HepG2 (cell line): ENCODE measurements around the gene DDX46. TPM values are rescaled to one million over a fixed set of nuclear protein-coding genes. Genes with fewer than 3 reads are reported as not detected.
A peak's percentile ranks its signal among the peaks of the same experiment; 100 is the strongest.

Experiments used
- ATAC-seq: fragments of 200-7000 bp; cut with Tn5 transposase; 3 replicates; pipeline ENCODE4 v1.9.1; 2020; ENCODE audit warnings: mild to moderate bottlenecking, moderate library complexity
- BruUV-seq: library from RNA; stranded (reverse); fragments of 400-500 nt; replicated peaks from 2 replicates; lab custom pipeline; 2021; lab: Mats Ljungman, UMichigan
- CTCF ChIA-PET: fragments of 300-600 bp; formaldehyde crosslinking; extraction: SDS; loops from one replicate; lab custom pipeline; 2021; ENCODE audit warnings: low total read pairs, inconsistent platforms, low intra/inter-chr PET ratio; lab: Yijun Ruan, JAX
- POLR2A ChIA-PET: fragments of 350-600 bp; sonication (Branson Sonifier 250); formaldehyde crosslinking; loops from one replicate; lab custom pipeline; 2020; ENCODE audit warnings: antibody characterized with exemption, inconsistent platforms; lab: Yijun Ruan, JAX
- DNase-seq: peaks from one replicate; pipeline ENCODE4 v3.0.0-alpha.2; 2015; ENCODE audit warnings: low spot score
- FAIRE-seq: peaks from 3 replicates; lab custom pipeline; 2011; peaks lifted over from hg19 to GRCh38; lab: Jason Lieb, UNC
- H2AFZ ChIP-seq: one replicate; pipeline ENCODE4 v1.6.1; 2011; ENCODE audit warnings: low read length, inconsistent platforms
- H3K27ac ChIP-seq: fragments of 300-600 bp; 3 replicates; pipeline ENCODE4 v1.8.0; 2011; ENCODE audit warnings: mixed run types, mild to moderate bottlenecking, mixed read lengths, low read length, inconsistent platforms; ENCODE audit not compliant: insufficient read depth; ENCODE audit errors: extremely low read length
- H3K27me3 ChIP-seq, 2 experiments: fragments of 200-600 bp in 1 of 2; 2 replicates in 1 of 2; 3 replicates in 1 of 2; pipeline versions ENCODE4 v1.6.0 to v1.8.0; 2011; ENCODE audit warnings: low read length in 2 of 2, mild to moderate bottlenecking in 2 of 2, moderate library complexity in 2 of 2, inconsistent platforms in 1 of 2; ENCODE audit not compliant: insufficient read depth in 2 of 2, control insufficient read depth in 1 of 2
- H3K36me3 ChIP-seq, 2 experiments: fragments of 200-600 bp in 1 of 2; replicated peaks in 1 of 2; 2 replicates in 1 of 2; 3 replicates in 1 of 2; pipeline versions ENCODE4 v1.5.1 to v1.8.0; 2011; ENCODE audit warnings: low read length in 2 of 2, inconsistent platforms in 1 of 2; ENCODE audit not compliant: insufficient read depth in 2 of 2, control insufficient read depth in 1 of 2
- H3K4me1 ChIP-seq: 2 replicates; pipeline ENCODE4 v1.5.1; 2012; ENCODE audit warnings: low read length, inconsistent platforms; ENCODE audit not compliant: insufficient read depth
- H3K4me2 ChIP-seq: 2 replicates; pipeline ENCODE4 v1.6.0; 2011; ENCODE audit warnings: low read depth, low read length, inconsistent platforms
- H3K4me3 ChIP-seq, 3 experiments: fragments of 200-600 bp in 1 of 3; sonication (generic), shearing (Covaris generic) in 1 of 3; replicated peaks in 1 of 3; 2 replicates each; pipeline ENCODE4 v1.5.1; 2011 to 2016; ENCODE audit warnings: low read length in 3 of 3, inconsistent platforms in 2 of 3, low read depth in 2 of 3, mild to moderate bottlenecking in 2 of 3, control low read depth in 1 of 3, mixed read lengths in 1 of 3; ENCODE audit not compliant: insufficient read depth in 1 of 3
- H3K79me2 ChIP-seq: one replicate; pipeline ENCODE4 v1.6.1; 2011; ENCODE audit warnings: low read length, inconsistent platforms; ENCODE audit not compliant: insufficient read depth
- H3K9ac ChIP-seq: 2 replicates; pipeline ENCODE4 v1.6.0; 2011; ENCODE audit warnings: mild to moderate bottlenecking, low read depth, low read length, inconsistent platforms; ENCODE audit not compliant: insufficient read depth
- H3K9me3 ChIP-seq: 2 replicates; pipeline ENCODE4 v1.5.1; 2012; ENCODE audit warnings: mild to moderate bottlenecking, low read length
- H4K20me1 ChIP-seq: 2 replicates; pipeline ENCODE4 v1.6.0; 2011; ENCODE audit warnings: inconsistent platforms, mild to moderate bottlenecking, low read length, moderate library complexity; ENCODE audit not compliant: insufficient read depth
- CEBPB ChIP-seq: IDR thresholded peaks from 2 replicates; pipeline ENCODE4 v1.6.1; 2011; ENCODE audit warnings: low read depth, low read length, improper control_type of control experiment, borderline replicate concordance
- CEBPG ChIP-seq: IDR thresholded peaks from 2 replicates; pipeline ENCODE4 v1.6.1; 2016
- FOXM1 ChIP-seq: sonication (generic); formaldehyde crosslinking; IDR thresholded peaks from 2 replicates; pipeline ENCODE4 v1.5.0; 2020; ENCODE audit warnings: missing genetic modification reagents
- ZMAT3 ChIP-seq: sonication (generic); formaldehyde crosslinking; conservative IDR thresholded peaks from 2 replicates; pipeline ENCODE4 v1.7.0; 2021; ENCODE audit warnings: missing genetic modification reagents
- ZNF326 ChIP-seq: sonication (generic); formaldehyde crosslinking; IDR thresholded peaks from 2 replicates; pipeline ENCODE4 v1.4.0; 2020; ENCODE audit warnings: missing genetic modification reagents, borderline replicate concordance
- ZNF605 ChIP-seq: sonication (generic); formaldehyde crosslinking; IDR thresholded peaks from 2 replicates; pipeline ENCODE4 v1.8.0; 2022; ENCODE audit warnings: mild to moderate bottlenecking, missing genetic modification reagents
- WGBS: methylation state at CpG from one replicate; pipeline ENCODE4 v1.1.6; 2017; ENCODE audit warnings: low lambda C conversion rate; 5-methylcytosine and 5-hydroxymethylcytosine counted together
- in situ Hi-C: cut with HindIII; loops from 2 replicates; pipeline ENCODE4 v1.10.0; 2017; ENCODE audit warnings: low pct_unique_long_range_greater_than_20kb; ENCODE audit not compliant: extremely low pct_ligation_motif_present
- intact Hi-C: fragments of 100-400 bp; cut with micrococcal nuclease; formaldehyde crosslinking; loops from one replicate; pipeline ENCODE4 v1.10.0; 2022; ENCODE audit not compliant: unreplicated experiment
- polyA plus RNA-seq, 8 experiments: library from polyadenylated mRNA; depleted of rRNA in 3 of 8; stranded (reverse) in 7 of 8; unstranded in 1 of 8; fragments of >200 nt; fragmentation: Illumina TruSeq in 4 of 8; extraction: Trizol in 4 of 8; gene quantifications; 2 replicates each; pipeline versions ENCODE4 v1.2.1 to v1.2.3, GENCODE V29; 2011 to 2016; ENCODE audit warnings: low read depth in 4 of 8, missing spikeins in 1 of 8, mixed read lengths in 1 of 8; ENCODE audit not compliant: insufficient read depth in 1 of 8
- total RNA-seq, 5 experiments: library from RNA; depleted of rRNA; stranded (reverse); fragments of >200 nt; fragmentation: Illumina TruSeq; extraction: Trizol; gene quantifications; 2 replicates each; pipeline ENCODE4 v1.2.3, GENCODE V29; 2016; ENCODE audit warnings: low read depth in 1 of 5
- TF ChIP-seq, protein P1 (sequence below), 2 experiments: fragments of 450-650 bp in 1 of 2; sonication (generic) in 1 of 2; formaldehyde crosslinking; IDR thresholded peaks; 2 replicates each; pipeline versions ENCODE4 v1.5.0 to v1.8.0; 2020 to 2022; ENCODE audit warnings: mild to moderate bottlenecking in 1 of 2, missing genetic modification reagents in 1 of 2
- TF ChIP-seq, protein P2 (sequence below): sonication (generic); formaldehyde crosslinking; IDR thresholded peaks from 2 replicates; pipeline ENCODE4 v1.5.0; 2020; ENCODE audit warnings: mild to moderate bottlenecking, missing genetic modification reagents, borderline replicate concordance
- TF ChIP-seq, protein P3 (sequence below): IDR thresholded peaks from 2 replicates; pipeline ENCODE4 v1.6.1; 2012; ENCODE audit warnings: low read length, improper control_type of control experiment
- TF ChIP-seq, protein P4 (sequence below): IDR thresholded peaks from 2 replicates; pipeline ENCODE4 v1.6.1; 2016; ENCODE audit warnings: missing compliant biosample characterization, missing genetic modification reagents, borderline replicate concordance

DDX46 gene
- total and polyA plus RNA-seq, 2 of the 13 experiments (the other 11 are each of a cell fraction or from before 2014, with no cell fraction given), result 27.3 to 59.3 TPM

DNA sequence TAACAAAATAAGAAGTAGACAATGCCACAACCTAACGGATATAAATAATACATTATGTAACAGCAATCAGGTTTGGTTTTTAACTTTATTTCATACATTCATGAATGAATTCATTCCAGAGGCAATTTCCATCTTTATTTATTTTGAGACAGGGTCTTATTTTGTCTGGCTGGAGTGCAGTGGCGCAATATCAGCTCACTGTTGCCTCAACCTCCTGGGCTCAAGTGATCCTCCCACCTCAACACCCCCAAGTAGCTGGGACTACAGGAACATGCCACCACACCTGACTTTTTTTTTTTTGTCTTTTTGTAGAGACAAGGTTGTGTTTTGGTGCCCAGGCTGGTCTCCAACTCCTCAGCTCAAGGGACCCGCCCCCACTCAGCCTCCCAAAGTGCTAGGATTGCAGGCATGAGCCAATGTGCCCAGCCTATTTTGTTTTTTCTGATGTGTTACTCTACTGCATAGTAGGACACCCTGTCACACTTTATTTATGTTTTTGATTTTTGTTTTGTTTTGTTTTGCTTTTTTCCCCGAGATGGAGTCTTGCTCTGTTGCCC, 60.9 kb downstream of the DDX46 start:
- H3K36me3 ChIP-seq, result peaks cover 19 to 71% of the 10 kb centered on the region in 2 experiments; a peak in 4 of 5 replicates
- in situ Hi-C loops, result no loop called here
- no peak overlapping the region for H3K9ac ChIP-seq
- no peak for FAIRE-seq
- H4K20me1 ChIP-seq, result no peaks in the 10 kb centered on the region
- no peak overlapping the region for H3K27ac ChIP-seq
- H3K79me2 ChIP-seq, result no peaks in the 10 kb centered on the region
- H3K4me1 ChIP-seq, result no peaks in the 10 kb centered on the region
- H3K4me3 ChIP-seq, result no peak overlapping the region
- intact Hi-C loops, result no loop called here
- no peak for TF ChIP-seq ZNF605 (CRISPR knock-in tag)
- TF ChIP-seq FOXM1, result no peak
- TF ChIP-seq, protein P1, sequence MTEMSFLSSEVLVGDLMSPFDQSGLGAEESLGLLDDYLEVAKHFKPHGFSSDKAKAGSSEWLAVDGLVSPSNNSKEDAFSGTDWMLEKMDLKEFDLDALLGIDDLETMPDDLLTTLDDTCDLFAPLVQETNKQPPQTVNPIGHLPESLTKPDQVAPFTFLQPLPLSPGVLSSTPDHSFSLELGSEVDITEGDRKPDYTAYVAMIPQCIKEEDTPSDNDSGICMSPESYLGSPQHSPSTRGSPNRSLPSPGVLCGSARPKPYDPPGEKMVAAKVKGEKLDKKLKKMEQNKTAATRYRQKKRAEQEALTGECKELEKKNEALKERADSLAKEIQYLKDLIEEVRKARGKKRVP (CRISPR knock-in tag; IDR thresholded peaks at IDR 0.05), result peak in 1 of 2 experiments; percentile 88; a peak in 2 of 4 replicates
- TF ChIP-seq CEBPB, result peak; percentile 68
- no peak for TF ChIP-seq ZMAT3 (CRISPR knock-in tag)
- TF ChIP-seq, protein P2, sequence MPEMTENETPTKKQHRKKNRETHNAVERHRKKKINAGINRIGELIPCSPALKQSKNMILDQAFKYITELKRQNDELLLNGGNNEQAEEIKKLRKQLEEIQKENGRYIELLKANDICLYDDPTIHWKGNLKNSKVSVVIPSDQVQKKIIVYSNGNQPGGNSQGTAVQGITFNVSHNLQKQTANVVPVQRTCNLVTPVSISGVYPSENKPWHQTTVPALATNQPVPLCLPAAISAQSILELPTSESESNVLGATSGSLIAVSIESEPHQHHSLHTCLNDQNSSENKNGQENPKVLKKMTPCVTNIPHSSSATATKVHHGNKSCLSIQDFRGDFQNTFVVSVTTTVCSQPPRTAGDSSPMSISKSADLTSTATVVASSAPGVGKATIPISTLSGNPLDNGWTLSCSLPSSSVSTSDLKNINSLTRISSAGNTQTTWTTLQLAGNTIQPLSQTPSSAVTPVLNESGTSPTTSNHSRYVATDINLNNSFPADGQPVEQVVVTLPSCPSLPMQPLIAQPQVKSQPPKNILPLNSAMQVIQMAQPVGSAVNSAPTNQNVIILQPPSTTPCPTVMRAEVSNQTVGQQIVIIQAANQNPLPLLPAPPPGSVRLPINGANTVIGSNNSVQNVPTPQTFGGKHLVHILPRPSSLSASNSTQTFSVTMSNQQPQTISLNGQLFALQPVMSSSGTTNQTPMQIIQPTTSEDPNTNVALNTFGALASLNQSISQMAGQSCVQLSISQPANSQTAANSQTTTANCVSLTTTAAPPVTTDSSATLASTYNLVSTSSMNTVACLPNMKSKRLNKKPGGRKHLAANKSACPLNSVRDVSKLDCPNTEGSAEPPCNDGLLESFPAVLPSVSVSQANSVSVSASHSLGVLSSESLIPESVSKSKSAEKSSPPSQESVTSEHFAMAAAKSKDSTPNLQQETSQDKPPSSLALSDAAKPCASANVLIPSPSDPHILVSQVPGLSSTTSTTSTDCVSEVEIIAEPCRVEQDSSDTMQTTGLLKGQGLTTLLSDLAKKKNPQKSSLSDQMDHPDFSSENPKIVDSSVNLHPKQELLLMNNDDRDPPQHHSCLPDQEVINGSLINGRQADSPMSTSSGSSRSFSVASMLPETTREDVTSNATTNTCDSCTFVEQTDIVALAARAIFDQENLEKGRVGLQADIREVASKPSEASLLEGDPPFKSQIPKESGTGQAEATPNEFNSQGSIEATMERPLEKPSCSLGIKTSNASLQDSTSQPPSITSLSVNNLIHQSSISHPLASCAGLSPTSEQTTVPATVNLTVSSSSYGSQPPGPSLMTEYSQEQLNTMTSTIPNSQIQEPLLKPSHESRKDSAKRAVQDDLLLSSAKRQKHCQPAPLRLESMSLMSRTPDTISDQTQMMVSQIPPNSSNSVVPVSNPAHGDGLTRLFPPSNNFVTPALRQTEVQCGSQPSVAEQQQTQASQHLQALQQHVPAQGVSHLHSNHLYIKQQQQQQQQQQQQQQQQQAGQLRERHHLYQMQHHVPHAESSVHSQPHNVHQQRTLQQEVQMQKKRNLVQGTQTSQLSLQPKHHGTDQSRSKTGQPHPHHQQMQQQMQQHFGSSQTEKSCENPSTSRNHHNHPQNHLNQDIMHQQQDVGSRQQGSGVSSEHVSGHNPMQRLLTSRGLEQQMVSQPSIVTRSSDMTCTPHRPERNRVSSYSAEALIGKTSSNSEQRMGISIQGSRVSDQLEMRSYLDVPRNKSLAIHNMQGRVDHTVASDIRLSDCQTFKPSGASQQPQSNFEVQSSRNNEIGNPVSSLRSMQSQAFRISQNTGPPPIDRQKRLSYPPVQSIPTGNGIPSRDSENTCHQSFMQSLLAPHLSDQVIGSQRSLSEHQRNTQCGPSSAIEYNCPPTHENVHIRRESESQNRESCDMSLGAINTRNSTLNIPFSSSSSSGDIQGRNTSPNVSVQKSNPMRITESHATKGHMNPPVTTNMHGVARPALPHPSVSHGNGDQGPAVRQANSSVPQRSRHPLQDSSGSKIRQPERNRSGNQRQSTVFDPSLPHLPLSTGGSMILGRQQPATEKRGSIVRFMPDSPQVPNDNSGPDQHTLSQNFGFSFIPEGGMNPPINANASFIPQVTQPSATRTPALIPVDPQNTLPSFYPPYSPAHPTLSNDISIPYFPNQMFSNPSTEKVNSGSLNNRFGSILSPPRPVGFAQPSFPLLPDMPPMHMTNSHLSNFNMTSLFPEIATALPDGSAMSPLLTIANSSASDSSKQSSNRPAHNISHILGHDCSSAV (CRISPR knock-in tag), result no peak
- TF ChIP-seq, protein P3, sequence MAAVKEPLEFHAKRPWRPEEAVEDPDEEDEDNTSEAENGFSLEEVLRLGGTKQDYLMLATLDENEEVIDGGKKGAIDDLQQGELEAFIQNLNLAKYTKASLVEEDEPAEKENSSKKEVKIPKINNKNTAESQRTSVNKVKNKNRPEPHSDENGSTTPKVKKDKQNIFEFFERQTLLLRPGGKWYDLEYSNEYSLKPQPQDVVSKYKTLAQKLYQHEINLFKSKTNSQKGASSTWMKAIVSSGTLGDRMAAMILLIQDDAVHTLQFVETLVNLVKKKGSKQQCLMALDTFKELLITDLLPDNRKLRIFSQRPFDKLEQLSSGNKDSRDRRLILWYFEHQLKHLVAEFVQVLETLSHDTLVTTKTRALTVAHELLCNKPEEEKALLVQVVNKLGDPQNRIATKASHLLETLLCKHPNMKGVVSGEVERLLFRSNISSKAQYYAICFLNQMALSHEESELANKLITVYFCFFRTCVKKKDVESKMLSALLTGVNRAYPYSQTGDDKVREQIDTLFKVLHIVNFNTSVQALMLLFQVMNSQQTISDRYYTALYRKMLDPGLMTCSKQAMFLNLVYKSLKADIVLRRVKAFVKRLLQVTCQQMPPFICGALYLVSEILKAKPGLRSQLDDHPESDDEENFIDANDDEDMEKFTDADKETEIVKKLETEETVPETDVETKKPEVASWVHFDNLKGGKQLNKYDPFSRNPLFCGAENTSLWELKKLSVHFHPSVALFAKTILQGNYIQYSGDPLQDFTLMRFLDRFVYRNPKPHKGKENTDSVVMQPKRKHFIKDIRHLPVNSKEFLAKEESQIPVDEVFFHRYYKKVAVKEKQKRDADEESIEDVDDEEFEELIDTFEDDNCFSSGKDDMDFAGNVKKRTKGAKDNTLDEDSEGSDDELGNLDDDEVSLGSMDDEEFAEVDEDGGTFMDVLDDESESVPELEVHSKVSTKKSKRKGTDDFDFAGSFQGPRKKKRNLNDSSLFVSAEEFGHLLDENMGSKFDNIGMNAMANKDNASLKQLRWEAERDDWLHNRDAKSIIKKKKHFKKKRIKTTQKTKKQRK, result no peak
- TF ChIP-seq, protein P4, sequence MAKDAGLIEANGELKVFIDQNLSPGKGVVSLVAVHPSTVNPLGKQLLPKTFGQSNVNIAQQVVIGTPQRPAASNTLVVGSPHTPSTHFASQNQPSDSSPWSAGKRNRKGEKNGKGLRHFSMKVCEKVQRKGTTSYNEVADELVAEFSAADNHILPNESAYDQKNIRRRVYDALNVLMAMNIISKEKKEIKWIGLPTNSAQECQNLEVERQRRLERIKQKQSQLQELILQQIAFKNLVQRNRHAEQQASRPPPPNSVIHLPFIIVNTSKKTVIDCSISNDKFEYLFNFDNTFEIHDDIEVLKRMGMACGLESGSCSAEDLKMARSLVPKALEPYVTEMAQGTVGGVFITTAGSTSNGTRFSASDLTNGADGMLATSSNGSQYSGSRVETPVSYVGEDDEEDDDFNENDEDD (CRISPR knock-in tag), result no peak
- TF ChIP-seq ZNF326 (CRISPR knock-in tag), result no peak
- peak; percentile 66 for TF ChIP-seq CEBPG
- no peaks in the 10 kb centered on the region for H3K27me3 ChIP-seq
- BruUV-seq, result TSS peak; percentile 26
- no peak overlapping the region for H3K4me2 ChIP-seq
- no peak overlapping the region for H2AFZ ChIP-seq
- no peak for ATAC-seq
- H3K9me3 ChIP-seq, result no peaks in the 10 kb centered on the region
- ChIA-PET POLR2A (no interaction called here), CTCF (no interaction called here)
- 97% methylated on average over 4 of the region's 4 CpGs for WGBS
- no peak for DNase-seq
